AG04450 (cell line): ENCODE results near the gene ESYT2. TPM values are rescaled to one million over a fixed set of nuclear protein-coding genes. Genes with fewer than 3 reads are reported as not detected.

ENCODE experiments used
- CTCF ChIA-PET: fragments of 300-600, 350-600 bp; formaldehyde crosslinking; extraction: SDS; loops from one replicate; lab custom pipeline; 2022; ENCODE audit warnings: antibody characterized with exemption, inconsistent platforms; lab: Charles Lee
- POLR2A ChIA-PET: fragments of 350-600 bp; formaldehyde crosslinking; extraction: SDS; loops from one replicate; lab custom pipeline; 2021; ENCODE audit warnings: antibody characterized with exemption, inconsistent platforms; lab: Yijun Ruan, JAX
- DNase-seq: peaks from one replicate; pipeline ENCODE4 v3.0.0-alpha.2; 2011; ENCODE audit warnings: low read depth, low spot score
- H3K27ac ChIP-seq: one replicate; pipeline ENCODE4 v1.5.1; 2012; ENCODE audit warnings: low read depth, low read length, control low read depth
- H3K27me3 ChIP-seq: one replicate; pipeline ENCODE4 v1.6.0; 2012; ENCODE audit warnings: low read length; ENCODE audit not compliant: control insufficient read depth, insufficient read depth
- H3K4me3 ChIP-seq: 2 replicates; pipeline ENCODE4 v1.5.1; 2011; ENCODE audit warnings: mild to moderate bottlenecking, low read depth, low read length, control low read depth
- H3K9me3 ChIP-seq: 2 replicates; pipeline ENCODE4 v1.5.1; 2012; ENCODE audit warnings: low read length; ENCODE audit not compliant: control insufficient read depth, insufficient read depth
- polyA plus RNA-seq: library from polyadenylated mRNA; depleted of rRNA; stranded (reverse); fragments of >200 nt; gene quantifications from 2 replicates; pipeline ENCODE4 v1.2.3, GENCODE V29; 2011
- TF ChIP-seq, protein P1 (sequence below): IDR thresholded peaks from 2 replicates; pipeline ENCODE4 v1.5.1; 2011; ENCODE audit warnings: low read depth, low read length, control low read depth, inconsistent platforms

ESYT2 gene
- polyA plus RNA-seq, 1 experiment, result 54.3 TPM

DNA sequence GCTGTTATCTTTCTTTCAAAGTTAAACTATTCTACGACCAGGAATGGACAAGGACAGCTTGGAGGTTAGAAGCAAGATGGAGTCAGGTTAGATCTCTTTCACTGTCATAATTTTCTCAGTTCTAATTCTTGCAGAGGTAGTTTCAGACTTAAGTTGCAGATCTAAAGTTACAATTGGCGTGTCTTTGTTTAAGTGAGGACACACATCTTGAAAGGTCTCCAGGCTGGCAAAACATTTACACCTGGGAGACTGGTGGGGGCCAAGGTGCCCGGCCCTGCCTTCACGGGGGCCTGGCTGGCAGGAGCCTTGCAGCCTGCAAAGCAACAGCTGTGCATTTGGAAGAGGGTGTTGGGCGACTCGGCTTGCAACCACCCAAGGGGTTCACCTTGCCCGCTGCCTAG lies 25.4 kb upstream of the ESYT2 start:
- Histone ChIP-seq H3K27ac (no peak overlapping the region), H3K4me3 (no peak overlapping the region), H3K9me3 (no peaks in the 10 kb centered on the region; the same call in 1 of the 2 replicates), H3K27me3 (peaks cover 3% of the 10 kb centered on the region)
- TF ChIP-seq, protein P1, sequence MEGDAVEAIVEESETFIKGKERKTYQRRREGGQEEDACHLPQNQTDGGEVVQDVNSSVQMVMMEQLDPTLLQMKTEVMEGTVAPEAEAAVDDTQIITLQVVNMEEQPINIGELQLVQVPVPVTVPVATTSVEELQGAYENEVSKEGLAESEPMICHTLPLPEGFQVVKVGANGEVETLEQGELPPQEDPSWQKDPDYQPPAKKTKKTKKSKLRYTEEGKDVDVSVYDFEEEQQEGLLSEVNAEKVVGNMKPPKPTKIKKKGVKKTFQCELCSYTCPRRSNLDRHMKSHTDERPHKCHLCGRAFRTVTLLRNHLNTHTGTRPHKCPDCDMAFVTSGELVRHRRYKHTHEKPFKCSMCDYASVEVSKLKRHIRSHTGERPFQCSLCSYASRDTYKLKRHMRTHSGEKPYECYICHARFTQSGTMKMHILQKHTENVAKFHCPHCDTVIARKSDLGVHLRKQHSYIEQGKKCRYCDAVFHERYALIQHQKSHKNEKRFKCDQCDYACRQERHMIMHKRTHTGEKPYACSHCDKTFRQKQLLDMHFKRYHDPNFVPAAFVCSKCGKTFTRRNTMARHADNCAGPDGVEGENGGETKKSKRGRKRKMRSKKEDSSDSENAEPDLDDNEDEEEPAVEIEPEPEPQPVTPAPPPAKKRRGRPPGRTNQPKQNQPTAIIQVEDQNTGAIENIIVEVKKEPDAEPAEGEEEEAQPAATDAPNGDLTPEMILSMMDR, result no peak
- DNase-seq, result no peak
- ChIA-PET CTCF (no interaction called here), POLR2A (interaction anchor here (1.2 kb wide), 1 partner anchor 9 kb away, joined by 4 read pairs; no protein-coding TSS in a partner anchor)

DNA sequence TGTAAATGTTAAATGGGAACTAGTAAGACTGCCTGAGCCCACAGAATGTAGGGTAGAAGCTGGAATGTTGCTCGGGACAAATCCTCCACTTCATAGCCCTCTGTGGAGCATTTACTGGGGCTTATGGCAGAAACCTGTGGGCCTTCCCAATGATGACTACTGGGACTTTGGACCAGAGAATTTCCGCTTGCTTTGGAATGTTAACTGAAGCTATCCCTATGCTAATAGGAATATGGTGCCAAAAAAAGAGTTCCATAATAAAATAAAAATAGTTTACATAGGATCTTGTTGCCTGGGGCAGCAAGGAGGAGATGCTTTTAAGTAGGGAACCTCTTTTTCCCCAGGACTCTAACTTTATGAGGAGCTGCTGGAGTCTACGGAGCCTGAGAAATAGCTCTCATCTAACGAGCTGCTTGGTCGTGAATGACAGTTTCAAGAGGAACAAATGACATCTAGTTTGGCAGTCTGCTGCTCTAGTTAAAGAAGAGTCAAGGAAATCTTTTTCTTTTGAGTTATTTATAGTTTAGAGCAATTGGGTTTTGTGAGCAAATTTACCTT lies 21.3 kb upstream of the ESYT2 start:
- TF ChIP-seq, protein P1, result no peak
- H3K4me3 ChIP-seq, result no peak overlapping the region
- CTCF ChIA-PET, result interaction anchor here (0.5 kb wide), 1 partner anchor 16 kb away, joined by 3 read pairs; no protein-coding TSS in a partner anchor
- H3K27me3 ChIP-seq, result peaks cover 3% of the 10 kb centered on the region
- H3K27ac ChIP-seq, result no peak overlapping the region
- POLR2A ChIA-PET, result no interaction called here
- no peaks in the 10 kb centered on the region; the same call in 1 of the 2 replicates for H3K9me3 ChIP-seq
- DNase-seq, result no peak

- POLR2A ChIA-PET, result no interaction called here
These were observed 20.6 kb upstream of the ESYT2 start for GRCh38 chr7:158849768-158850544.

DNA sequence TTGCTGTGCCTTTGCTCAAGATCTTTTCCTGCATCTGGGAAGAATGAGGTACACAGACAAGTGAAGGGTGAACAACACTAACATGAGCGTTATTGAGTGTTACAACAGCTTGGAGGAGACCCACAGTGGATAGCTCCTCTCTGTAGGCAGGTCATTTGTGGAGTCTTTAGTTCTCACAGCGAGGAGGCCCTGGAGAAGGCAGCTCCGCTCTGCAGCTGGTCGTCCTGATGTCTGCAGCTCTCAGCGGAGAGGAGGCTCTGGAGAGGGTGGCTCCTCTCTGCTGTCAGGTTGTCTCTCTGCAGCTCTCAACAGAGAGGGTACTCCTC lies 20.1 kb upstream of the ESYT2 start:
- ChIA-PET CTCF (no interaction called here), POLR2A (no interaction called here)
- peaks cover 3% of the 10 kb centered on the region for H3K27me3 ChIP-seq
- H3K27ac ChIP-seq, result no peak overlapping the region
- TF ChIP-seq, protein P1, result no peak
- no peaks in the 10 kb centered on the region; the same call in 1 of the 2 replicates for H3K9me3 ChIP-seq
- H3K4me3 ChIP-seq, result no peak overlapping the region
- no peak for DNase-seq

More at GRCh38 chr7:158849768-158850544, 20.6 kb upstream of the ESYT2 start:
- H3K4me3 ChIP-seq, result no peak overlapping the region
- CTCF ChIA-PET, result interaction anchor here (0.5 kb wide), 1 partner anchor 17 kb away, joined by 3 read pairs; no protein-coding TSS in a partner anchor
- no peak for DNase-seq
- peaks cover 3% of the 10 kb centered on the region for H3K27me3 ChIP-seq
- no peaks in the 10 kb centered on the region; the same call in 1 of the 2 replicates for H3K9me3 ChIP-seq
- H3K27ac ChIP-seq, result no peak overlapping the region
- TF ChIP-seq, protein P1, result no peak

- DNase-seq, result no peak
- CTCF ChIA-PET, result interaction anchor here (0.6 kb wide), 1 partner anchor 187 kb away, joined by 3 read pairs; no protein-coding TSS in a partner anchor
- Histone ChIP-seq H3K27me3 (peaks cover 3% of the 10 kb centered on the region), H3K27ac (no peak overlapping the region), H3K9me3 (no peaks in the 10 kb centered on the region; the same call in 1 of the 2 replicates), H3K4me3 (peak overlapping the region; percentile 22; the same call in 1 of the 2 replicates)
- TF ChIP-seq, protein P1, result no peak
- POLR2A ChIA-PET, result no interaction called here
These were observed 18.1 kb upstream of the ESYT2 start for GRCh38 chr7:158847451-158847866.
